ENCODE results near the gene VASH1.

The VASH1 gene

GRCh38 chr14:76829013-76829365 is 67.7 kb downstream of the VASH1 start:
- no peak for DNase-seq (ENCODE audit: low read depth in 2 of 3, low spot score in 1 of 3)

GRCh38 chr14:76829650-76830421 is 68.6 kb downstream of the VASH1 start:
- no peak for DNase-seq (ENCODE audit: low read depth in 2 of 3, low spot score in 1 of 3)

GRCh38 chr14:76830556-76830955 is 69.3 kb downstream of the VASH1 start:
- DNase-seq (ENCODE audit: low read depth in 2 of 3, low spot score in 1 of 3), result no peak

GRCh38 chr14:76832503-76832988 is 71.3 kb downstream of the VASH1 start:
- DNase-seq (ENCODE audit: low read depth in 2 of 3, low spot score in 1 of 3), result no peak
